ENCODE data around the gene RAB7A.

The RAB7A gene

GRCh38 chr3:128794770-128795649 is 69.0 kb downstream of the RAB7A start:
- Histone ChIP-seq H3K27me3 (ENCODE audit: low read length) (no peaks in the 10 kb centered on the region), H3K27ac (ENCODE audit: low read depth, low read length) (no peak overlapping the region; the same call in 1 of the 2 replicates), H3K4me3 (ENCODE audit: insufficient read depth, low read length, poor library complexity, severe bottlenecking) (no peak overlapping the region), H3K9me2 (replicated peaks; ENCODE audit: insufficient read depth, low read length) (no peaks in the 10 kb centered on the region), H3K9ac (ENCODE audit: low read length) (no peak overlapping the region), H3K4me2 (ENCODE audit: low read depth, low read length, poor library complexity, severe bottlenecking) (no peak overlapping the region), H4K20me1 (ENCODE audit: low read depth, low read length) (no peaks in the 10 kb centered on the region), H3K9me3 (ENCODE audit: insufficient read depth, low read length) (no peaks in the 10 kb centered on the region), H2AFZ (ENCODE audit: low read depth, low read length, severe bottlenecking) (no peak overlapping the region), H3F3A (ENCODE audit: insufficient read depth) (peaks cover 18% of the 10 kb centered on the region), H3K79me2 (ENCODE audit: insufficient read depth, low read length) (peaks cover 54% of the 10 kb centered on the region), H3K36me3 (ENCODE audit: low read length) (peaks cover 16% of the 10 kb centered on the region; the same call in 1 of the 2 replicates)
- TF ChIP-seq EZH2phosphoT487 (conservative IDR thresholded peaks at IDR 0.05; ENCODE audit: low read length) (no peak), CTCF (IDR thresholded peaks at IDR 0.05; ENCODE audit: insufficient read depth, low read length, poor library complexity, severe bottlenecking) (peak; percentile 74)

GRCh38 chr3:128799653-128800052 is 73.7 kb downstream of the RAB7A start:
- Histone ChIP-seq H3K27me3 (ENCODE audit: low read length) (no peaks in the 10 kb centered on the region), H3K27ac (ENCODE audit: low read depth, low read length) (no peak overlapping the region), H3K36me3 (ENCODE audit: low read length) (peaks cover 17% of the 10 kb centered on the region; the same call in 1 of the 2 replicates), H3K79me2 (ENCODE audit: insufficient read depth, low read length) (peaks cover 16% of the 10 kb centered on the region), H3F3A (ENCODE audit: insufficient read depth) (peaks cover 4% of the 10 kb centered on the region), H3K9me3 (ENCODE audit: insufficient read depth, low read length) (no peaks in the 10 kb centered on the region), H4K20me1 (ENCODE audit: low read depth, low read length) (no peaks in the 10 kb centered on the region), H3K9ac (ENCODE audit: low read length) (no peak overlapping the region), H3K9me2 (replicated peaks; ENCODE audit: insufficient read depth, low read length) (no peaks in the 10 kb centered on the region), H3K4me3 (ENCODE audit: insufficient read depth, low read length, poor library complexity, severe bottlenecking) (no peak overlapping the region), H3K4me2 (ENCODE audit: low read depth, low read length, poor library complexity, severe bottlenecking) (no peak overlapping the region), H2AFZ (ENCODE audit: low read depth, low read length, severe bottlenecking) (no peak overlapping the region)
- TF ChIP-seq EZH2phosphoT487 (conservative IDR thresholded peaks at IDR 0.05; ENCODE audit: low read length) (no peak), CTCF (IDR thresholded peaks at IDR 0.05; ENCODE audit: insufficient read depth, low read length, poor library complexity, severe bottlenecking) (no peak)

- TF ChIP-seq EZH2phosphoT487 (conservative IDR thresholded peaks at IDR 0.05; ENCODE audit: low read length) (no peak), CTCF (IDR thresholded peaks at IDR 0.05; ENCODE audit: insufficient read depth, low read length, poor library complexity, severe bottlenecking) (no peak)
- Histone ChIP-seq H3F3A (ENCODE audit: insufficient read depth) (no peaks in the 10 kb centered on the region), H3K27ac (ENCODE audit: low read depth, low read length) (no peak overlapping the region), H3K79me2 (ENCODE audit: insufficient read depth, low read length) (peaks cover 8% of the 10 kb centered on the region; the same call in 1 of the 2 replicates), H2AFZ (ENCODE audit: low read depth, low read length, severe bottlenecking) (no peak overlapping the region), H3K9me2 (replicated peaks; ENCODE audit: insufficient read depth, low read length) (no peaks in the 10 kb centered on the region), H3K9me3 (ENCODE audit: insufficient read depth, low read length) (no peaks in the 10 kb centered on the region), H3K36me3 (ENCODE audit: low read length) (peaks cover 20% of the 10 kb centered on the region; the same call in 1 of the 2 replicates), H3K9ac (ENCODE audit: low read length) (no peak overlapping the region), H3K27me3 (ENCODE audit: low read length) (no peaks in the 10 kb centered on the region), H3K4me3 (ENCODE audit: insufficient read depth, low read length, poor library complexity, severe bottlenecking) (no peak overlapping the region), H3K4me2 (ENCODE audit: low read depth, low read length, poor library complexity, severe bottlenecking) (no peak overlapping the region), H4K20me1 (ENCODE audit: low read depth, low read length) (no peaks in the 10 kb centered on the region)
These were observed 74.5 kb downstream of the RAB7A start for GRCh38 chr3:128800241-128801187.

Data from SU-DHL-6 (cell line).